SH-SY5Y (cell line): Measurements from ENCODE around the gene NPR3.

Source experiments
- GATA2 ChIP-seq: IDR thresholded peaks from 2 replicates; pipeline ENCODE4 v1.6.1; 2011; ENCODE audit warnings: mild to moderate bottlenecking, low read depth, low read length
- GATA3 ChIP-seq: IDR thresholded peaks from 2 replicates; pipeline ENCODE4 v1.6.1; 2011; ENCODE audit warnings: low read depth, mild to moderate bottlenecking, low read length, moderate library complexity

NPR3 gene

GRCh38 chr5:32840606-32841005 is 129.5 kb downstream of the NPR3 start:
- TF ChIP-seq GATA2 (no peak), GATA3 (no peak)
